GM12878 (cell line): Measurements from ENCODE around the gene KIF26A. TPM values are rescaled to one million over a fixed set of nuclear protein-coding genes. Genes with fewer than 3 reads are reported as not detected.

Experiments
- CTCF ChIP-seq, 3 experiments: IDR thresholded peaks in 2 of 3; conservative IDR thresholded peaks in 1 of 3; 2 replicates each; pipeline ENCODE4 v1.5.1; 2011; ENCODE audit warnings: low read depth in 3 of 3, low read length in 3 of 3, mild to moderate bottlenecking in 3 of 3, control low read depth in 2 of 3, moderate library complexity in 2 of 3, inconsistent platforms in 1 of 3, mixed read lengths in 1 of 3; ENCODE audit not compliant: control insufficient read depth in 2 of 3, insufficient read depth in 1 of 3; ENCODE audit errors: extremely low read depth in 1 of 3
- NFYB ChIP-seq: IDR thresholded peaks from 2 replicates; pipeline ENCODE4 v1.6.1; 2011; ENCODE audit warnings: low read depth, mild to moderate bottlenecking, low read length, improper control_type of control experiment, moderate library complexity; ENCODE audit not compliant: insufficient read depth
- TCF3 ChIP-seq: IDR thresholded peaks from 2 replicates; pipeline ENCODE4 v1.6.1; 2012; ENCODE audit warnings: low read depth, mild to moderate bottlenecking, low read length, borderline replicate concordance; ENCODE audit not compliant: insufficient read depth
- ZBTB4 ChIP-seq: fragments of 450-650 bp; formaldehyde crosslinking; IDR thresholded peaks from 2 replicates; pipeline ENCODE4 v1.4.0; 2022; ENCODE audit warnings: mild to moderate bottlenecking, moderate library complexity
- ZNF384 ChIP-seq: IDR thresholded peaks from 2 replicates; pipeline ENCODE4 v1.6.1; 2012; ENCODE audit warnings: low read depth, mild to moderate bottlenecking, low read length, improper control_type of control experiment, borderline replicate concordance
- polyA plus RNA-seq, 11 experiments: library from polyadenylated mRNA; depleted of rRNA in 4 of 11; unstranded in 6 of 11; stranded (reverse) in 5 of 11; fragments of >200 nt; fragmentation: Nextera tagmentation in 4 of 11; fragmentation: Illumina TruSeq in 1 of 11; extraction: Ambion mirVana in 4 of 11; extraction: Trizol in 1 of 11; gene quantifications; 1 replicate in 1 of 11; 2 replicates in 10 of 11; pipeline versions ENCODE4 v1.2.1 to v1.2.3, GENCODE V29; 2011 to 2016; ENCODE audit warnings: inconsistent platforms in 2 of 11, missing spikeins in 2 of 11, low read depth in 1 of 11
- total RNA-seq, 4 experiments: library from RNA; depleted of rRNA in 3 of 4; stranded (reverse); fragments of >200 nt in 3 of 4; fragmentation: Illumina TruSeq in 1 of 4; extraction: Trizol in 1 of 4; gene quantifications; 2 replicates each; pipeline versions ENCODE4 v1.2.1 to v1.2.3, GENCODE V29; 2013 to 2021

Gene KIF26A
- total and polyA plus RNA-seq, 10 of the 15 experiments (the other 5 are each of a cell fraction or from before 2014, with no cell fraction given) = 0.05 TPM; not detected in 9

- TF ChIP-seq ZBTB4 = no peak
- TF ChIP-seq TCF3 = no peak
- no peak for TF ChIP-seq CTCF (IDR thresholded peaks at IDR 0.05 in 2 of 3, conservative IDR thresholded peaks at IDR 0.05 in 1 of 3; ENCODE audit: control insufficient read depth in 2 of 3, extremely low read depth in 1 of 3, insufficient read depth in 1 of 3, low read depth in 3 of 3, low read length in 3 of 3)
- TF ChIP-seq NFYB = no peak
- TF ChIP-seq ZNF384 = no peak
Observed at GRCh38 chr14:104091927-104092771, 46.2 kb upstream of the KIF26A start (continued).
